SH-SY5Y (cell line): ENCODE results near the gene RADX.

Experiments used
- GATA2 ChIP-seq: IDR thresholded peaks from 2 replicates; pipeline ENCODE4 v1.6.1; 2011; ENCODE audit warnings: mild to moderate bottlenecking, low read depth, low read length
- GATA3 ChIP-seq: IDR thresholded peaks from 2 replicates; pipeline ENCODE4 v1.6.1; 2011; ENCODE audit warnings: low read depth, mild to moderate bottlenecking, low read length, moderate library complexity

GRCh38 chrX:106585478-106585877 is 26.3 kb upstream of the RADX start:
- TF ChIP-seq GATA2 = no peak
- no peak for TF ChIP-seq GATA3
